Measurements from ENCODE around the gene GRB7.

DNA sequence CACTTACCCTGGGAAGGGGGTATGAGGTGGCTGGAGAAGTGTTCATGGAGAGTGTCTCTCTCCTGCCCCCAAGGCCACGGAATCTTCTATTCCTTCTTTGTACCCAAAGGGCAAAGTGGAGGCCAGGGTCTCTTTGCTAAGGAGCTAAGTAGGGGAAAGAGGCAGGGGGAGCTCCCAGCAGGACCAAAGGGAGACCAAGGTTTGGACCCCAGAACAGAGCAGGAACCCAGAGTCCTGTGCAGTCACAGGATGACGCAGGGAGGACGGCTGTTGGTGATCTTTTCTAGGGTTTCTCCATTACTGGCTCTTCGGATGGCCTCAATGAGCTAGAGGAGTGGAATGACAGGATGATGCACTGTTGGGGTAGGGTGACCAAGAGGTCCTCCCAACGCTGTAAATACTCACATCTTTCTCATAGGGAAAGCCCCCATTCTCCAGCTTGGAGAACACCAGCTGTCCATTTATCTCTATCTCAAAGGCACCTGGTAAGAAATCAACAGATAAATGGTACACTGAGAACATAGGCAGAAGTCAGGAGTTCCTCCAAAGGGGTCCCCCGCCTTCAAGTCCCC is 8.4 kb upstream of the GRB7 start:
- TF ChIP-seq, protein P1, sequence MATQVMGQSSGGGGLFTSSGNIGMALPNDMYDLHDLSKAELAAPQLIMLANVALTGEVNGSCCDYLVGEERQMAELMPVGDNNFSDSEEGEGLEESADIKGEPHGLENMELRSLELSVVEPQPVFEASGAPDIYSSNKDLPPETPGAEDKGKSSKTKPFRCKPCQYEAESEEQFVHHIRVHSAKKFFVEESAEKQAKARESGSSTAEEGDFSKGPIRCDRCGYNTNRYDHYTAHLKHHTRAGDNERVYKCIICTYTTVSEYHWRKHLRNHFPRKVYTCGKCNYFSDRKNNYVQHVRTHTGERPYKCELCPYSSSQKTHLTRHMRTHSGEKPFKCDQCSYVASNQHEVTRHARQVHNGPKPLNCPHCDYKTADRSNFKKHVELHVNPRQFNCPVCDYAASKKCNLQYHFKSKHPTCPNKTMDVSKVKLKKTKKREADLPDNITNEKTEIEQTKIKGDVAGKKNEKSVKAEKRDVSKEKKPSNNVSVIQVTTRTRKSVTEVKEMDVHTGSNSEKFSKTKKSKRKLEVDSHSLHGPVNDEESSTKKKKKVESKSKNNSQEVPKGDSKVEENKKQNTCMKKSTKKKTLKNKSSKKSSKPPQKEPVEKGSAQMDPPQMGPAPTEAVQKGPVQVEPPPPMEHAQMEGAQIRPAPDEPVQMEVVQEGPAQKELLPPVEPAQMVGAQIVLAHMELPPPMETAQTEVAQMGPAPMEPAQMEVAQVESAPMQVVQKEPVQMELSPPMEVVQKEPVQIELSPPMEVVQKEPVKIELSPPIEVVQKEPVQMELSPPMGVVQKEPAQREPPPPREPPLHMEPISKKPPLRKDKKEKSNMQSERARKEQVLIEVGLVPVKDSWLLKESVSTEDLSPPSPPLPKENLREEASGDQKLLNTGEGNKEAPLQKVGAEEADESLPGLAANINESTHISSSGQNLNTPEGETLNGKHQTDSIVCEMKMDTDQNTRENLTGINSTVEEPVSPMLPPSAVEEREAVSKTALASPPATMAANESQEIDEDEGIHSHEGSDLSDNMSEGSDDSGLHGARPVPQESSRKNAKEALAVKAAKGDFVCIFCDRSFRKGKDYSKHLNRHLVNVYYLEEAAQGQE (IDR thresholded peaks at IDR 0.05), result no peak
- TF ChIP-seq RARB (CRISPR knock-in tag; IDR thresholded peaks at IDR 0.05) (no peak), RCOR1 (IDR thresholded peaks at IDR 0.05; ENCODE audit: low read depth, low read length) (no peak), POLR2A (IDR thresholded peaks at IDR 0.05; ENCODE audit: low read length) (no peak), CEBPB (IDR thresholded peaks at IDR 0.05) (no peak)
- TF ChIP-seq, protein P2, sequence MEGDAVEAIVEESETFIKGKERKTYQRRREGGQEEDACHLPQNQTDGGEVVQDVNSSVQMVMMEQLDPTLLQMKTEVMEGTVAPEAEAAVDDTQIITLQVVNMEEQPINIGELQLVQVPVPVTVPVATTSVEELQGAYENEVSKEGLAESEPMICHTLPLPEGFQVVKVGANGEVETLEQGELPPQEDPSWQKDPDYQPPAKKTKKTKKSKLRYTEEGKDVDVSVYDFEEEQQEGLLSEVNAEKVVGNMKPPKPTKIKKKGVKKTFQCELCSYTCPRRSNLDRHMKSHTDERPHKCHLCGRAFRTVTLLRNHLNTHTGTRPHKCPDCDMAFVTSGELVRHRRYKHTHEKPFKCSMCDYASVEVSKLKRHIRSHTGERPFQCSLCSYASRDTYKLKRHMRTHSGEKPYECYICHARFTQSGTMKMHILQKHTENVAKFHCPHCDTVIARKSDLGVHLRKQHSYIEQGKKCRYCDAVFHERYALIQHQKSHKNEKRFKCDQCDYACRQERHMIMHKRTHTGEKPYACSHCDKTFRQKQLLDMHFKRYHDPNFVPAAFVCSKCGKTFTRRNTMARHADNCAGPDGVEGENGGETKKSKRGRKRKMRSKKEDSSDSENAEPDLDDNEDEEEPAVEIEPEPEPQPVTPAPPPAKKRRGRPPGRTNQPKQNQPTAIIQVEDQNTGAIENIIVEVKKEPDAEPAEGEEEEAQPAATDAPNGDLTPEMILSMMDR (IDR thresholded peaks at IDR 0.05), result no peak

All from A549 (cell line).